A673 (cell line): ENCODE data around the gene SPCS2. TPM values are rescaled to one million over a fixed set of nuclear protein-coding genes. Genes with fewer than 3 reads are reported as not detected.

ENCODE experiments used
- BruUV-seq: library from RNA; stranded (reverse); fragments of 400-500 nt; replicated peaks from 2 replicates; lab custom pipeline; 2021; lab: Mats Ljungman, UMichigan
- CTCF ChIA-PET: fragments of 300-600 bp; sonication (Branson Sonifier 250); formaldehyde crosslinking; loops from one replicate; lab custom pipeline; 2022; ENCODE audit warnings: antibody characterized with exemption; lab: Charles Lee
- POLR2A ChIA-PET: fragments of 300-600 bp; sonication (Branson Sonifier 250); formaldehyde crosslinking; loops from one replicate; lab custom pipeline; 2022; ENCODE audit warnings: antibody characterized with exemption; ENCODE audit not compliant: low non-redundant PET; lab: Charles Lee
- DNase-seq: peaks from one replicate; pipeline ENCODE4 v3.0.0-alpha.2; 2015; ENCODE audit warnings: low spot score
- H3K27ac ChIP-seq: fragments of 200-600 bp; sonication (generic); 2 replicates; pipeline ENCODE4 v1.5.1; 2016; ENCODE audit warnings: mixed run types, low read depth, mild to moderate bottlenecking, mixed read lengths, antibody characterized with exemption, low read length; ENCODE audit not compliant: poor library complexity, severe bottlenecking
- H3K27me3 ChIP-seq: fragments of 200-600 bp; sonication (generic); replicated peaks from 2 replicates; pipeline ENCODE4 v1.6.1; 2017; ENCODE audit warnings: mixed run types, low read depth, mild to moderate bottlenecking, mixed read lengths, antibody characterized with exemption, low read length; ENCODE audit not compliant: insufficient read depth, poor library complexity
- H3K36me3 ChIP-seq: fragments of 200-600 bp; sonication (generic); 2 replicates; pipeline ENCODE4 v1.6.1; 2016; ENCODE audit warnings: mixed run types, mild to moderate bottlenecking, mixed read lengths, antibody characterized with exemption, low read length; ENCODE audit not compliant: insufficient read depth, poor library complexity, severe bottlenecking
- H3K4me1 ChIP-seq: fragments of 200-600 bp; sonication (generic); 2 replicates; pipeline ENCODE4 v1.6.1; 2017; ENCODE audit warnings: mixed run types, mild to moderate bottlenecking, mixed read lengths, antibody characterized with exemption, low read length; ENCODE audit not compliant: insufficient read depth, poor library complexity, severe bottlenecking
- H3K4me3 ChIP-seq: fragments of 200-600 bp; sonication (generic); 2 replicates; pipeline ENCODE4 v1.5.1; 2016; ENCODE audit warnings: low read depth, mixed run types, mild to moderate bottlenecking, mixed read lengths, low read length; ENCODE audit not compliant: poor library complexity, severe bottlenecking
- H3K9me3 ChIP-seq: fragments of 200-600 bp; sonication (generic); 2 replicates; pipeline ENCODE4 v1.6.1; 2016; ENCODE audit warnings: mixed run types, low read depth, mild to moderate bottlenecking, mixed read lengths, antibody characterized with exemption, low read length; ENCODE audit not compliant: poor library complexity, severe bottlenecking
- CTCF ChIP-seq: fragments of 300-800, 200-600 bp; sonication (generic); conservative IDR thresholded peaks from 2 replicates; pipeline ENCODE4 v1.5.1; 2017; ENCODE audit warnings: low read depth, mild to moderate bottlenecking, antibody characterized with exemption, low read length, moderate library complexity, mixed read lengths
- EZH2 ChIP-seq: fragments of 200-600 bp; sonication (generic); IDR thresholded peaks from 2 replicates; pipeline ENCODE4 v1.6.1; 2017; ENCODE audit warnings: borderline replicate concordance, low read depth, mild to moderate bottlenecking, mixed read lengths, antibody characterized with exemption, low read length; ENCODE audit not compliant: poor library complexity, severe bottlenecking
- intact Hi-C: fragments of 100-400 bp; cut with micrococcal nuclease; formaldehyde crosslinking; loops from one replicate; pipeline ENCODE4 v1.10.0; 2022; ENCODE audit not compliant: unreplicated experiment
- total RNA-seq: library from RNA; stranded (reverse); gene quantifications from 2 replicates; pipeline ENCODE4 v1.2.3, GENCODE V29; 2021

The SPCS2 gene
- total RNA-seq, 1 experiment from 2014 or later, result 241 TPM

- no peak for DNase-seq
- no peak overlapping the region for H3K27ac ChIP-seq
- intact Hi-C loops, result no loop called here
- no peaks in the 10 kb centered on the region for H3K4me1 ChIP-seq
- H3K9me3 ChIP-seq, result no peaks in the 10 kb centered on the region
- H3K27me3 ChIP-seq, result no peaks in the 10 kb centered on the region
- peaks cover 39% of the 10 kb centered on the region for H3K36me3 ChIP-seq
- no TSS peak for BruUV-seq
- H3K4me3 ChIP-seq, result no peak overlapping the region
- ChIA-PET CTCF (no interaction called here), POLR2A (interaction anchor here (0.6 kb wide), 1 partner anchor 17 kb away, joined by 10 read pairs; no protein-coding TSS in a partner anchor)
- TF ChIP-seq EZH2, result no peak
- no peak for TF ChIP-seq CTCF
Measured at GRCh38 chr11:74978041-74978440, 29.0 kb downstream of the SPCS2 start.

- Histone ChIP-seq H3K9me3 (no peaks in the 10 kb centered on the region), H3K27me3 (no peaks in the 10 kb centered on the region), H3K4me1 (no peaks in the 10 kb centered on the region), H3K27ac (no peak overlapping the region), H3K4me3 (no peak overlapping the region), H3K36me3 (peaks cover 31% of the 10 kb centered on the region)
- ChIA-PET CTCF (no interaction called here), POLR2A (no interaction called here)
- no TSS peak for BruUV-seq
- no peak for DNase-seq
- no peak for TF ChIP-seq EZH2
- no peak for TF ChIP-seq CTCF
- intact Hi-C loops, result no loop called here
Measured at GRCh38 chr11:74980634-74981033, 31.6 kb downstream of the SPCS2 start.

GRCh38 chr11:74981888-74982287, 32.8 kb downstream of the SPCS2 start:
- CTCF ChIA-PET, result no interaction called here
- no TSS peak for BruUV-seq

More at GRCh38 chr11:74981888-74982287, 32.8 kb downstream of the SPCS2 start:
- Histone ChIP-seq H3K27me3 (no peaks in the 10 kb centered on the region), H3K36me3 (peaks cover 22% of the 10 kb centered on the region), H3K27ac (no peak overlapping the region), H3K4me3 (no peak overlapping the region), H3K9me3 (no peaks in the 10 kb centered on the region), H3K4me1 (no peaks in the 10 kb centered on the region)
- intact Hi-C loops, result no loop called here
- TF ChIP-seq CTCF (no peak), EZH2 (no peak)
- DNase-seq, result no peak
- POLR2A ChIA-PET, result no interaction called here
